ENCODE data around the gene NCKAP5. TPM values are rescaled to one million over a fixed set of nuclear protein-coding genes. Genes with fewer than 3 reads are reported as not detected.
A peak's percentile ranks its signal among the peaks of the same experiment; 100 is the strongest.

The NCKAP5 gene
- total RNA-seq, 1 experiment from 2014 or later, result 0.47 TPM

DNA sequence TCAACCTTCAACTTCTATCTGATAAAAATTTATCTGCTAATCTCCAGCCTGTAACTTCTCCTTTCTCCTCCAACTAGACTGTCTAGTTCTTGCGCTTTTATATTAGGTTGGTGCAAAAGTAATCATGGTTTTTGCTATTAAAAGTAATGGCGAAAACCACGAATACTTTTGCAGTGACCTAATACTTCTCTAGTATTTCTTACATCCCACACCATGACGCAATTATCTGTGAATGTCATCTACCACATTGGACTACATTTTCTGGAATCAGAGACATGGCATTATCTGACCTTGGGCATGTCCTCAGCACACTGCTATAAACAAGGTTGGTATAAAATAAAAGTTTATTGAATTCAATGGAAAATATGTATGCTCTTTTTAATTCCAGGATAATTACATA, 528.1 kb downstream of the NCKAP5 start:
- DNase-seq (ENCODE audit: low read depth), result no peak

DNA sequence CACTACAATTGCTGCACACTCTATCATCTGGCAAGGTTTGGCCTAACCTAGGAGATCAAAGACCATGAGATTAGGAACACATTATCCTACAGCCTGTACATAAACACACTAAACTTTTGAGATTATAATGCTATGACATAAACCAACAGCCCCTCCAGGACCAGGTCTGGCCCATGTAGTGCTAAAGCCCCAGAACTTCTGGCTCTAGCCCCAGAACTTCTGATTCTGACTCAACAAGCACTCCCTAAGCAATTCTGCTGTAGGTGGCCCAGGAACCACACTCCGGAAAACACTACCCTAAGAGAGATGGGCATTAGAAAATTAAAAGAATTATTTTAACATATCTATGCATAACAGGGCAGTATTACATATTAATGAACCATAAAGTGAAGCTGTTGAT, 528.7 kb downstream of the NCKAP5 start:
- no peak for DNase-seq (ENCODE audit: low read depth)

DNA sequence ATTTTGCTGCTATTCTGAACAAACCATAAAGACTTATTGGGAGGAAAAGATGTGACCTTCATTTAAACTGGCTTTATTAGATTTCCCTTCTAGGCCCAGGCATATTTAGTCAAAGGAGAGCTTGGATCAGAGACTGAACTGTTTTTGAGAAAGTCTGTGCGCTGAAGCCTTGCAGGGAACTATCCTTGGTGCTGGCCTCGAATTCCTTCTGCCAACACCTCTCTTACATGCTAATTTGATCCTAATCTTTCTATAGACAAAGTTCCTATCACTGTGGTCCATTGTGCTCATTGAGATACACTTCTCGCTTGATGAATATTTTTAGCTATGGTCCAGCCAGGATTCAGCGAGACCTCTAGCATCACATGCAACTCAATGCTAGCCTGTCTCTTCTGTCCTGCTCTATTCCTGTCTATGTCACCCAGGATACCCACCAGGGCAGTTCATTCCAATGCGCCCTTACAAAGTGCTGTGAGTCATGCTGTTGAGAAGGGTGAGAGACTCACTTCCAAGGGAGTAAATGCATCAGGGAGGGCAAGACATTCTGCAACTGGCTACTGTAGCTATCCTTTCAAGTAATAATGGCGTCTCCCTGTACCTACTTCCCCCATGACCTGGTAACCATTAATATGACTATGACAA, 541.6 kb downstream of the NCKAP5 start:
- DNase-seq (ENCODE audit: low read depth), result peak; percentile 4

DNA sequence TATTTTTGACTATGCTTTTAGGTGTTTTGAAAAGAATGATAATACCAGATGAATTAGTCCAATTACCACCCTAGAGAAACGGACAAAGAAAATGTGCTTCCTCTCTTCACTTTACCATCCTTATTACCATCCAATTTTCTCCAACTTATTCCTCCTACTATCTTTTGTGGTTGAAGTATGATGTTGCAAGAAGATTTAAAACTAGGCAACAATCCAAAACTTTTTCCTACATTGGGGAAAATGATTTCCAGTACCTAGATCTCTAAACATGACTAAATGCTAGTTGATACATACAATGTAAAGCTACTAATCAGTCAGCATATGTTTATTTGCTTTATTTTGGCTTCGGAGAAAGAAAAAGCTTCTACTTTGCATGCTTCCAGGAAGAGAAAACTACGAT, 543.3 kb downstream of the NCKAP5 start:
- DNase-seq (ENCODE audit: low read depth), result no peak

DNA sequence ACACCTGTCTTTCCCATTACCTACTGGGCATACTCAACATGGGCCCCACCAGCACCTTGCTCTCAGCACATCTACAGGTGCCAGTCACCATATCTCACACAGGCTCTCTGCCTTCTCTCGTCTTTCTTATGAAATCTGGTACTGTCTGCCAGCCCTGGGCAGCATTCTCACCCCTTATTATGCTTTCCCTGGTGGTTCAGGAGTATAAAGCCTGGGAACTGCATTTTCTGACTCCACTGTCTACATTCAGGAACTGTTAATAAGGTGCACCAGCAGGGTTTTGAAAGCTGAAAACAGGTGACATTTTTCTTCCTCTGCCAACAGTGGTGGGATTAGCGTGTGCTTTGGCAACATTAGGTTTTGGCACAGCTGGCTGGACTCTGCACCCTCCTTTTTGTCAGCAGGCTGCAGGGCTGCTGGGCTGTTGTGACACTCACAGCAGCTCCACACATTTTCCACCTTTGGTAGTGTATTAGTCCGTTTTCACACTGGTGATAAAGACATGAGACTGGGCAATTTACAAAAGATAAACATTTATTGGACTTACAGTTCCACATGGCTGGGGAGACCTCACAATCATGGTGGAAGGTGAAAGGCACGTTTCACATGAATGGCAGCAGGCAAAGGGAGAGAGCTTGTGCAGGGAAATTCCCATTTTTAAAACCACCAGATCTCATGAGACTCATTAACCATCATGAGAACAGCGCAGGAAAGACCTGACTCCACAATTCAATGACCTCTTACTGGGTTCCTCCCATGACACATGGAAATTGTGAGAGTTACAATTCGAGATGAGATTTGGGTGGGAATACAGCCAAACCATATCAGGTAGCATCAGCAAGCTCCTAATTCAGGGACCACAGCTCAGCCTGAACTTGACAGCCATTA, 555.2 kb downstream of the NCKAP5 start:
- no peak for DNase-seq (ENCODE audit: low read depth)

DNA sequence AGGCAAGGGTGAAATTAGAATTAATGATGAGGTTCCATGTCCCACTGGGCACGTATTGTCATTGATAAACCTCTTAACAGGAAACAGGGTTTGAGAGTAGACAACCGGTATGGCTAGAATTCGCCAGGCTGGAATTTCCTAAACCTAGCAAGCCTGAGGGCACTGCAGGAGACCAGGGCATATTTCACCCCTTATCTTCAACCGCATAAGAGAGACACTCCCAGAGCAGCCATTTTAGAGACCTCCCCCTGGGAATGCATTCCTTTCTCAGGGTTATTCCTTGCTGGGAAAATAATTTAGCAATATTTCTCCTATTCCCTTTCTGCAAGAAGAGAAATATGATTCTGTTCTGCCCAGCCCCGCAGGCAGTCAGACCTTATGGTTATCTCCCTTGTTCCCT, 563.6 kb downstream of the NCKAP5 start:
- no peak for DNase-seq (ENCODE audit: low read depth)

DNA sequence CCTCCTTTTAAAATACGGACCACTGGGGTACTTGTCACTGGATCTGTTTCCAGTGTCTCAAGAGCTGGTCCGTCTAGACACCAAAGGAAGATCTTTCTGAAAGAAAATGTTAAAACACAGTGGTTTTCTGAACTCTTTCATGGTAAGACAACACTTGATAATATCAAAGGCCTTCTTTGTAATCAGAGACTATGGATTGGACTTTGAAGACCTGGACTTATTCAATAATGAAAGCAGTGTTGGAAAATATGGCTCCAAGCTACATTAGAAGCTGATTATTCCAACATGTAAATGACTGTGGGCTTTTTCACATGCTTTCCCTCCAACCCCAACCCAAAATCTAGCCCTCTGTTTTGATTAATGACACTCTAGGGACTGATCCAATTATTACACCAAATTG, 568.8 kb downstream of the NCKAP5 start:
- no peak for DNase-seq (ENCODE audit: low read depth)

DNA sequence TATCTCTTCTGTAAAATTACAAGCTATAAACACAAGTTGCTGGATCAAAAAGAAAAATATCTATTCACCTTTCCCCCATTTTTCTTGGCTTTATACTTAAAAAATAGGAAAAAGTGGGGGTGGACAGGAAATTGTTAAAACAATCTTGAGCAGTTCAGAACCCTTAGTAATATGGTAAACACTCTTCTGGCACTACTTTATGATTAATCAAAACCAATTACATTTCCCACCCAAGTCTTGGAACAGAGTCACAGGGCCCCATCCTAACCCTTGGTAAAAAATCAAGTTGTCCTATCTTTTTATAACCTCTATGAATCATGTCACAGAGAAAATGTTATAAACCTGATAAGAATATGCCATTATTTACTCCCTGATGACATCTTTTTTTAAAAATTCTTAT, 570.0 kb downstream of the NCKAP5 start:
- no peak for DNase-seq (ENCODE audit: low read depth)

DNA sequence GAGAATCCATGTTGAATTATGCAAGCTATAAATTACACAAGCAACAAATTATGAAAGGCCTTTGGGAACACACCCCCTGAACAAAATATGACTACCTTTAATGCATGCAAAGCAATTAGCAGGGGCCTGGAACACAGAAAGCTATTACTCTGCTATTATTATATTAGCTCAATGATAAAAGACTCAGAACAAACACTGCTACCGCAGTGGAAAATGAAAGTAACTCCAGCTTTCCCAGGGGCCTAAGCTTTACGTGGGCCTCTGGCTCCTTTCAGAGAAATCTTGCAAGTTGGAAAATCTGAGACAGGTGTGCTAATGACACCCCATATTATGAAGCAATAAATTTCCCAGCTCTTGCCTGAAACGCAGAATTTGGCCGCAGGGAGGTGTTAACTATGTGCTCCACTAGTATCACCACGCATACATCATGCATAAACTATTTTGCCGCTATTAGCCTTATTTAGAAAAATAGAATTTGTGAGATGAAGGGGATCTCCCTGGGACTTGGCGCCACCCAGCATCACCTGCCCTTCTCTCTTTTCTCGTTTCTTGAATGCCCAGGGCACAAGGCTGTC, 576.7 kb downstream of the NCKAP5 start:
- DNase-seq (ENCODE audit: low read depth), result no peak

DNA sequence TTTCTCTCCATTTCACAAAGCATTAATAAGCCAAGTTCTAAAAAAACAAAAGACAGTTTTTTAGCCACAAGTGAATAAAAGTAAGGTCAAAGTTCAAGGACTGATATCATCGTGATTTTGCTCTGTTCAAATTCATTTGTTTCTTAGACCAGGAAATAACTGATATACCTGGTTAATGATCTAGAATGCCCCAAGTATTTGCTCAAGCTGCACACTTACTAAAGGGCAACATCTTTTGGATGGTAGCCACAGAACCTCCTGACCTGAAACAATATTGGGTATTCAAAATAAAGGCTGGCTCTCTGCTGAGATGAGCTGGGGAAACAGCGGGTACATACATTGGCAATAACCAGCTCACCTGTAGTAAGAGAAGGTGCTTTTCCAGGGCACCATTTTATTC, 583.5 kb downstream of the NCKAP5 start:
- no peak for DNase-seq (ENCODE audit: low read depth)

DNA sequence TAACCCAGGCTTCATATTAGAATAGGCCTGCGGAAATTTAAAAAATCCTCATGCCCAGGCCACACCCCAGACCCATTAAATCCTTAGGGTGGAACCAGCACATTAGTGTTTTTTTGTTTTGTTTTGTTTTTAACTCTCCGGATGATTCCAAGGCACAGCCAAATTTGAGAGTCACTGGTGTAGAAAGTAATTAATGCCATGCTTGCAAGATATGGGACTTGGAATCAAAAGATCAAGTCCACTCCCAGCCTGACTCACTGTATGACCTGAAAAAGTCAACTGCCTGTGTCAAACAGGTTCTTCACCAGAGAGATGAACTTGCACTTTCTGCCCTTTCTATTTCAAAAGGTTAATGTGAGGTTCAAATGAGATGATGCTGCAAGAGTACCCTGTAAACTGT, 588.0 kb downstream of the NCKAP5 start:
- DNase-seq (ENCODE audit: low read depth), result no peak

DNA sequence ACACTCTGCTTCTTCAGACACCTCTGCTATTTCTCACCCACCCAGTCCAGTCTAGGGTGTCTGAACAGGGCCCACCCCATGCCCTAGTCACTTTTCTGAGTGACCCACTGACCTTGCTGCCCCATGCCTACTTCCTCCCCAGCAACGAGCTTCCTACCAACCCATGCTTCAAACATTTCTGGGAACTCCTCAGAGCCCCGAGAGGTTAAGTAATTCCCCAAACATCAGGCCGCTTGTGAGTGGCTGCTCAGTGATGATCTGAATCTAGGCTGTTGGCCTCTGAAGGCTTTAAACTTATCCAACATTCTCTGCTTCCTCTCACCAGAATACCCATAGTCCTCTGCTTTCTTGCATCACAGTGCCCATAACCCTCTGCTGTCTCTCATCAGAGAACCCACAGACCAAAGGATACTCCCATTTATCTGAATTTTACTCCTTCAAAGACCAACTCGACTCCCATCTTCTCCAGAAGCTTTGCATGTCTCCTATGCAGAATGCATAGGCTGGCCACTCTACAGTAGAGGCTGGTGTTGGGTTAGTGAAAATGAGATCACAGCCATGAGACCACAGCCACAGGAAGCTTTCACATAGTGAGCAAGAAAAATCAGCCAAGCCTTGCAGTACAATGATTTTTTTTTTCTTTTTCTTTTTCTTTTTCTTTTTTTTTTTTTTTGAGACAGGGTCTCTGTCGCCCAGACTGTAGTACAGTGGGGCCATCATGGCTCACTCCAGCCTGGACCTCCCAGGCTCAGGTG, 588.7 kb downstream of the NCKAP5 start:
- no peak for DNase-seq (ENCODE audit: low read depth)

DNA sequence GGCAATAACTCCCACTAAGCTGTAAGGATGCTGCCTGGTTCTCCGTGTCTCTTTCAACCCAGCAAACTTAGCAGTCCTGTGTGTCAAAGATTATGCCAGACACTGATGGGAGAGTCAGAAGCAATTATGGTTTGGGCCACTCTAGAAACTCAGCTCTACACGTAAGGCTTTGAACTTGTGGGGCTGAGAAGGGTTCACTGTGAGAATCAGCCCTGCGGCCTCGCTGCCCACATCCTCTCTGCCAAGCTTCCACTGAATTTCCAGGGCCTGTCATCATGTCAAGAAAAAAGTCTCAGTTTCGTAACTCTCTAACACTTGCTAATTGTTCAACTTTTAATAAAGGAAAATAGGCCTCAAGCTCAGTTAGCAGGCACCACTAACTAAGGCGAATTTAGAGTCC, 589.4 kb downstream of the NCKAP5 start:
- DNase-seq (ENCODE audit: low read depth), result peak; percentile 39

DNA sequence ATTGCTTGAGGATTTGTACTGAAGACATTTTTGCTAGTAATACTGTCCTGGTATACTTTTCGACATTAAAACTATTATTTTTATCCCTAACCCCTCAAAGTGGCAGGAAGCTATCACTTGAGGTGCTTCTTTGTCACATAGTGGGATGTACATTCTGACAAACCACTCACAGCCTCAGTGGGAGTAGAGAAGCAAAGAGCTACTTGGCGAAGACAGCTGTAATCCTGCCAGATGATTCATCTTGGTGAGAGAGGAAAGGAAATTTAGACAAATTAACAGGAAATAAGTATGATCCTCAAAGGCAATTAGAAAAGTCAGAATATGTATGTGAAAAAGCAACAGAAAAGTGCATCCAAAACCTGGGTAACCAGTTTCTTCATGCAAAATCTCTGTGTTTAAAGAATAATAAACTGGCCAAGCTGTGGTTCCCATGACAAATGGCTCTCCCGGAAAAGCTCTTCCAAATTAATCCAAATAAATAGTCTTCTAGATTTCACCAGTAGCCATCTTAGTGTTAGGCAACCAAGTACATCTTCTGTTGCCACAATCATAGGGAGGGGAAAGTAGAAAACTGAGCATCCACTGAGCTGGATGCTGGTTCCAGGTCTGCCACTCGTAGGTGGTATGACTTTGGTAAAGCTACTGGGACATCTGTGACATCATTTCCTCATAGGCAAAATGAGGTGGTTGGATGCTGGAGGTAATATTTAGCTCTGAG, 590.3 kb downstream of the NCKAP5 start:
- peak; percentile 61 for DNase-seq (ENCODE audit: low read depth)

DNA sequence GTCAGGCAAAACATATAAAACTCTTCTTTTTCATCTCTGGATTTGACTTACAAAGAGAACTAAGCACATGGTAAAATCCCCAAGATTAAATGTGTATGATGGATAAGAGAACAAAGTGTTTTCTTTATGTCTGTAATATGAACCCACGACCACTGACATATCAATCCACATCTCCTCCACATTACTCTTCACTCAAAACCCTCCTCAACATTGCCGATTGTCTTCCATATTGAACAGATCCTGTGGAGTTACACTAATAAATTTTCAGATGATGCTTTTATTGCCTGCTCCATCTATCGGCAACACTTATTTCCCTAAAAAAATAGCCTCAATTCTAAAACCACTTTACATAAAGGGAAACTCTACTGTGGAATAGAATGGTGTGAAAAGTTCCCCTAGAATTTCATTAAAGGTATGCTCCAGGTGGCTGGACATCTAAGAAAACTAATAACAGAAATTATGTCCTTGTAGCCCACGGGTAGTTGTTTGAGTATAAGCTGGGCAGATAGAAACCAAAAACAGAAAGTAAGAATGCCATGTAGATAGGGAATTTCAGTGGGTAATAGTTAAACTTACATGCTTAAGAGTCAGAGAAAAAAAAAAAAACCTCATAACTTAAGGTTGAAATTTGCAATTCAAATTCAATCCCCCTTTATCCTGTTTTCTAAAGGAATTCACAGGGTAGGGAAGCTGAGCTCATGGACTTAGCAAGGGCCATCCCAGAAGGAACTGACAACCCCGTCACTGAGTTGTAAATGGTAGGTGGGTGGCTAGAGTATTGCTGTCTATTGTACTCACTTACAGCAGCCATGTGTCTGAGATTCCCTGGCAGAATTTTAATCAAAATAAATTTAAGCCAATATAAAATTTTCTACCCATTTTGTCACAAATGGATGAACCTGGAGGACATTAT, 592.8 kb downstream of the NCKAP5 start:
- no peak for DNase-seq (ENCODE audit: low read depth)

DNA sequence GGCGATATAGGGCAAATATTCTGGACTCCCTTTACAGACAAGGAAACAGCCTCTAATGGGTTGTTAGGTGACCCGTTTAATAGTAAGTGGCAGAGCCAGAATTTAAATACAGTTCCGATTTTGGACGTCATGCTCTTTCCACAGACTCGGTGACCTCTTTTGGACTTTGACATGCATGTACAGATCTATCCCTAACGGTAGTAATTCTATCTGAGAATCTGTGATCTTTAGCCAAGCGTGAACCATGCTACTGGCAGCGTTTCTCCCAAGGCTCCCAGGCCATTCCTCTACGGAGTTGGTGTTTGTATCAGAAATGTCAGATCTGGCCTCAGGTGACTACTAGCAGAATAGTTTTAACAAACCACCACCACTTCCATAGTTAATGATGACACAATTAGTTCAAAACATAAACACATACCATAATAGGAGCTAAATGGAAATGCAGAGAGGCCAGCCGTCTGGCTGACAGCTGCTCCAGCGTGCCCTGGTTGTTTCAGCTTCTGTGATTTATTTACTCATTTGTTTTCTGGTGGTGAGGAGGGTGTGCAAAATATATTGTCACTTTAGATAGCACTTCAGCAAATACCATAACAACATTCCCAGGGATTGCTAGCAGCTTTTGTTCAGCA, 593.7 kb downstream of the NCKAP5 start:
- DNase-seq (ENCODE audit: low read depth), result no peak

DNA sequence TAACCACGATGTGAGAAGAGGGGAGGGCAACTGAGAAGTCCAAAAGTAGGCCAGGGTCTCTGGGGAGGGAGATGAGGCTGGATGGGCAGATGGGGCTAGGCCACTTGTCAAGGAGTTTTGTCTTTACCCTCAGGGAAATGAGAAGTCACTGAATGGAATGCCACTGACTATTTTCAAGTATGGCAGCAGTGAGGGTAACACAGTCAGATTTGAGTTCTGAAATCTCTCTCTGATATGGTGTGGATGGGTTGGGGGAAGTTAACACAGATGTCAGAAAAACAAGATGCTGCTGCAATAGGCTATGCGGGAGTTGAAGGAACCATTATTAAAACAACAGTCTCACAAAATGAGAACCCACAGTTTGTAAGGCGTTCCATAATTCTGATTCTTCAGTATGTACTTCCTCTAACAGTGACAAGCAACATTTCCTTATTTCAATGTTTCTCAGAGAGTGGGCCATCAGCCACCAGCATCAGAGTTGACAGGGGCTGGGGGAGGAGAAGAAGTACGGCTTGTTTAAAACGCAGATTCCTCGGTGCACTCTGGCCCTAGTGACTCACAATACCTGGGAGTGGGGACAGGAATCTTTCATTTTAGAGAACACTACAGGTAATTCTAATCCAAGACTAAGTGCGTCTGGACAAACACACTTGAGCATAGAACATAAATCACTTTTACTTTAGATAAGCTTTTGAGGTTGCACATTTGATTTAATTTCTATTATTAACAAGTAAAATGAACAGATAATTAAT, 596.8 kb downstream of the NCKAP5 start:
- no peak for DNase-seq (ENCODE audit: low read depth)

DNA sequence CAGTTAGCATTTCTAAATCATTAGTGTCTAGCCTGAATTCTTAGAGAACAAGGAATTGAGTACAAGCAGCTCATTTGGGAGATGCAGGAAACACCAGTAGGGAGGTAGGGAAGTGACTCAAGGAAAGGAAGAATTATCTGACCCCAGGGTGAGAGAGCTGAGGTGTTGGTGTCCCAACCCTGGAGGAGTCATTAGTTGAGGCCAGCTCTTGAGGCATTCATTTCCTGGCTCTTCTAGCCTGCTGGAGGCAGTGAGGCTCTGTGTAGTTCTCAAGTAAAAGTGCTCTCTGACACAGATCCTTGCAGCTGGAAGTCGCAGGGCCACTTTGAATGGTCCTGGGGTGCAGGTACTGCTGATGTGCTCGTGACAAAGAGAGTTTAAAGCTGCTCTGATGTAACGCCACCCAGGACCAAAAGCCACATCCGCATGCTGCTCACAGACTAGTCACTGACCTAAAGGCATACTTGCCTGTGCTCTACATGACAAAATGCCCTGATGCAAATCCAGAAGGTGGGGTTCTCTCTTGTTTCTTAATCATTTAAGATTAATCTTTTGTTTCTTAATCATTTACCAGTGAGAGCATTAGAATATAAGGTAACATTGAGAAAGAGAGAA, 598.8 kb downstream of the NCKAP5 start:
- peak; percentile 80 for DNase-seq (ENCODE audit: low read depth)

All from HT1080 (cell line).